Activated gamma-delta T cell treated with Interleukin-2 at 50 U/mL for 16 hours (primary cell): ENCODE measurements around the gene CCDC88B.

Source experiments
- DNase-seq: peaks from one replicate; pipeline ENCODE4 v3.0.0-alpha.2; 2020

Gene CCDC88B

DNA sequence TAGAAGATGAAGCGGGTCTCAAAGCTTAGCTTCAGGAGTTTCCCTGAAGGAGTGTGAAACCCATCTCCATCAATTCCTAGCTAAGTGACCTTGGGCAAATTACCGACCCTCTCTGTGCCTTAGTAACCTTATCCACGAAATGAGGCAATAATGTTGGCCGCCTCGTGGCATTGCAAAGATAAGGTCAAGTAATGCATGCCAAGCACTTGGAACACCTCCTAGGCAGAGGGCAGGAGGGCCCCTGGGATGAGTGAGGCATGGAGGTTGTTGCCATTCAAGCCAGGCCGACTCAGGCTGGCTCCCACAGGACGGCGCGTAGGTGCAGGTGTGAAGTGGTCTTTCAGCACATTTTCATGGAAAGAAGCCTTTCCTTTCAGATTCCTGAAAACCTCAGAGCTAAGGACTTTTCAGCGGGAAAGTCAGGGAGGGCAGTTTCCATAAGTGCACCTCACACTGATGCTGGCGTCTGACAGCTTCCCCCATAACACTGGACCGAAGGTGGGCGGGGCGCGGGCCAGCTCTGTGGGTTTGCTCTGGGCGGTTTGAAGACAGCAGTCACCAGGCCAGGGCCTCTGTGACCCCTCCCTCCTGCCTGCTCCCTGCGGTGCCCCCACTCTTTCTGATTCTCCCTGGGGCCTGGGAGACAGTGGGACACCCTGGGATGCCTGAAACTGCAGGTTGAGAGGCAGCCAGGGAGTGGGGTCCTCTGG lies 44.2 kb downstream of the CCDC88B start:
- DNase-seq = no peak

DNA sequence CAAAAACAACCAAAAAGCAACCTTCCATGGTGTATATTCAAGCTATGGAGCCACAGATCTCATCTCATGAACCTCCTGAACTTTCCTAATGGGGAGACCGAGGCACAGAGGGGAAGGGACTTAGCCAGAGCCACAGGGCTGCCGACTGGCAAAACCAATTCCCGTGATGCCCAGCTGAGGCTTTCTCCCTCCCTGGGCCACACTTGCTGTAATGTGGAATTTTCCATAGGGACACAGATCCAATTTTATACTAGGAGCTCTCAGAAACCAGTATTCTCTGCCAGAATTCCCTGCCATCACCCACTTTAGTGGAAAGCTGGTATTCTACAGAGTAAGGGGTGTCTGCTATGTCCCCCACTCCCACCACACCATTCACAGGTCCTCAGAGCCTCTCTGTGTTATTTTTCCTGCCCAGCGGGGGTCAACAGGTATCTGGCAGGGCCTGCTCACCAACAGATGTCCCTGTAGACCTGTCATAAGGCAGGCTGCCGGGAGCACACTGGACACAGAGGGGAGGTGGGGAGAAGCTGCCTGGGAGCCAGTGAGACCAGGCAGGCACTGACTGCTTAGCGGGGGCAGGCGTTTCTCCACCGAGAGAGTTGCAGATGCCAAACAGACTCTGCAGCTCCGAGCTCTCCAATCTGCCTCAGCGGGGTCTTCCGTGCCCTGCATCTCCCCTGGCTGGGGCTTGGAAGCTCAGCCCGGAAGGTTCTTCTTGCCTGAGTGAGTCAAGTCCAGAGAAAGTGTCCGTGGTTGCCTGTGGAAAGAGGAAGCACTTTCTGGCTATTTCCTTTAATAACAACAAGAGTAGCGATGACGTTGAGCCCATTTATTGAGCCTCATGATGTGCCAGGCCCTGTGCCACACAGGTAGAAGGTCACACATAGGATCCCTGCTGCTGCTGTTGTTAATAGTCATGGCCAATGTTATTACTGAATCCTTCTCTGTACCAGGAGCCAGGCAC lies 45.3 kb downstream of the CCDC88B start:
- DNase-seq = no peak

DNA sequence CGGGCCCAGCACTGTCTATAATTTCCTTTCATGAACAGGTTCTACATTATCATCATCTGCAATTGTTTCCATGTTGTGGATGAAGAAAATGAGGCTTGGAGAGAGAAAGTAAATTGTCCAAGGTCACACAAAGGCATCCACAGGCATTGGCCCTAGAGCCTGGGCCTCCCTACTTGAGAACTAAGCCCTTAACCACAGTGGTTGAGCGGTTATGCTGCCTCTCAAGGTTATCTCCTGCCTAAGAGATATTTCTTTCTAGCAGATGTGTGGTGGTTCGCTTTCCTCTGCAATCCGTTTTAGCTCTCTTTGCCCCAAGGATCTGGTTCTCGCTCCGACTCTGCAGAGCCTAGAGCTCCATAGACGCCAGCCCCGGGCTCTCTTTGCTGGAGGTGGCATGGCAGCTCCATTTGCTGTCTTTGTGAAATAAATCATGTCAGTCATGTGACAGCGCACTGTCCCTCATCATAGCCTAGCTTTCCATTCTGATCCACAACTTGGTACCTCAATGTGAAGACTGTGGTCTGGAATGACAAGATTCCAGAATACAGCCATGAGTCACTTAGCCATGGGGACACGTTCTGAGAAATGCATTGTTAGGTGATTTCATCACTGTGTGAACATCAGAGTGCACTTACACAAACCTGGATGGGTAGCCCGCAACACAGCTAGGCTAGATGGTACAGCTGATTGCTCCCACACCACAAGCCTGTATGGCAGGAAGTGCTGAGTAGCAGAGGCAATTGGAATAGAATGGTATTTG lies 46.1 kb downstream of the CCDC88B start:
- no peak for DNase-seq

DNA sequence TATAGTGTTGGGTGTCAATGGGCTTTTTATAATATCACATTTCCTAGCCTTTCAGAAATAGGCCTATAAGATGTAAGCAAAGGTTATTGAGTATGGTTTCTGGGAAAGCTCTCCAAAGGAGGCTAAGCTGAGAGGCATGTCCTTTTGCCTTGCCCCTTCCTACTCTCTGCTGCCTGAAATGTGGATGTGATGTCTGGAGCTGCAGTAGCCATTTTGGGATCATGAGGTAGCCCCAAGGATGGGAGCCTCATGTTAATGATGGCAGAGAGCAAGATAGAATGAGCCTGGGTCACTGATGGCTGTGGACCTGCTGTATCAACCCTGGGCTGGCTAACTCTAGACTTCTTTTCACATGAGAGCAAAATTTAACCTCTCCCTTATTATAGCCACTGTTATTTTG lies 47.9 kb downstream of the CCDC88B start:
- DNase-seq = no peak

DNA sequence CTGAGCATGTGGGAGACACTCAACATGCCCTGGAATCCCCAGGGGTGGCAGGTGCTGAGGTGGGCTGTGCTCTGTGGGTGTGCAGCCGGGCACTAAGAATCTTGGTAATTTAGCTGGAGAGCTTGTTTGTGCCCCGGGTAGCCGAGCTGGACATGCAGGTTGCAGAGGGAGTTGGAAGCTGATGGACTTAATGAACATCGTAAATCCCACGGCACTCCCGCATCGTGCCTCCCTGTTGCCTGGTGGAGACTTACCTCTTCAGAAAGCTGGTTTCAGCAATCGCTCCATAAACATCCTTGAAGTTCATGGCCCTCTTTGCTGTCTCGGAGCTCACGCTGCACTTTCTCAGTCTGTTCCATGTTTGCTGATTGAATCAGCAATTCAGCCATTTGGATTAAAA lies 48.9 kb downstream of the CCDC88B start:
- no peak for DNase-seq

DNA sequence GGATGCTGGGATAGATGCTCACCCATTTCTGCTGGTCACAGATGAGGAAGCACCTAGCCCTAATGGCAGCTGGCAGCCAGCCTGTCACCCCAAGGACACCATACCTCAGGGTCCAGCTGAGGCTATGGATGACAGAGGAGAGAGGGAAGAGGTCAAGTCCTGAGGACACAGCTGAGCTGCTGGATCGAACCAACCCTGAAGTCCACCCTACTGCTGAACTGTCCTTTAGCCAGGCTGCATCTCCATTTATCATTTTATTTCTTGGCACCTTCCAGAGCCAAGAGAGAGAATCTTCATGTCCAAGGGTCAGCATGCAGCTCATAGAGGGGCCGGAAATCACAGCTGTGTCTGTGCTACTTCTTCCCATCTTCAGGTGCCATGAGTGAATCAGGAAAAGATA lies 49.8 kb downstream of the CCDC88B start:
- DNase-seq = no peak

DNA sequence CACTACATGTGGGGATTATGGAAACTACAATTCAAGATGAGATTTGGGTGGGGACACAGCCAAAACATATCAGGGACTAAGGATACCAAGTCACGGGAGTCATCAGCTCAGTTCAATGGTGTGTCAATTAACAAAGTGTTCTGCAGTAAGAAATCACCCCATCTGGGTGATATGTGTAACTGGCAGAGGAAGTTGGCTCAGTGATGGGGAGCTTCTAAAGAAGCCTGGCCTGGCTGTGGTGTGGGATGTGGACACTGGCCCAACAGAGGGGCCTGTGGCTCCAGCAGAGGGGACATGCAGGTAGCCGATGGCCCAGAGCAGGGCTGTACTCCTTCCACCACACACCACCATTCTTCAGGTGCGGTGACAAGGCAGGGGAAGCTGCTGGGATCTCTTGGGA lies 50.6 kb downstream of the CCDC88B start:
- no peak for DNase-seq

DNA sequence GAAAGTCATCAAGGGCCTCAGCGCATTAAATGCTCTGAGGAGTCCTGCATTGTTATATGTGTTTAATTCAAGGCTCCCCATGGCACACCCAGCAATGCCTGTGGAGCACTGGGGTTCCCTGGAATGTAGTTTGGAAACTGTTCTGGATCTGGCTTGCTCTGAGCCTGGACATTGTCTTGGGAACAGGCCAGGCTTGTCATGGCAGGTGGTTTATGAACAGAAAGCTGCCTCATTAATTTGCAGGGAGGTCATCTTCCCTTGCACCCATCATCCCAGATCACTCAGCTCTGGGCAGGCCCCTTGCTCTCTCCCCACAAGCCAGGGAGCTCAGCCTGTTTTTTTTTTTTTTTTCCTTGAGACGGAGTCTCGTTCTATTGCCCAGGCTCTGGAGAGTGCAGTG lies 51.8 kb downstream of the CCDC88B start:
- no peak for DNase-seq

DNA sequence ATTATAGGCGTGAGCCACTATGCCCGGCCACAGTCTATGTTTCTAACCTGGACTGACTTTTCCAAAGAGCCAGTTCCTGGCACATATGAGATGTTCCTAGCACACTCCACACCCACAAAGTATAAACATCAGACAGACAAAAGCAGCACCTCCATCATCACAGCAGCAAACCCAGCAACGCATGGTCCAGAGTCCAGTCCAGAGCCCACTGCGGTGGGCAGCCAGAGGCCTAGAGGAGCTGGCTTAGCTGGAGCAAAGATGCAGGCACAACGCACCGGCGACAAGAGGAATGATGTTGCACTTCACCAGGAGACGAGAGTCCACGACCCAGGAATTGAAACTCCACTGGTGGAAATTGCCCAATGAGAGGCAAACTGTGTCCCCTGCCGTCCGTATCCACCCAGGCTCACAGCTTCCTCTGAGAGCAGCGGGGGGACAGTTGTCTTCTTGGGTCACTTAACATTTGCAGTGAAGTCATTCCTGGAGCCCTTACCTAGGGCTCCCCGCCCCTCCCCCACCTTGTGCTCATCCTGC lies 55.6 kb downstream of the CCDC88B start:
- no peak for DNase-seq

DNA sequence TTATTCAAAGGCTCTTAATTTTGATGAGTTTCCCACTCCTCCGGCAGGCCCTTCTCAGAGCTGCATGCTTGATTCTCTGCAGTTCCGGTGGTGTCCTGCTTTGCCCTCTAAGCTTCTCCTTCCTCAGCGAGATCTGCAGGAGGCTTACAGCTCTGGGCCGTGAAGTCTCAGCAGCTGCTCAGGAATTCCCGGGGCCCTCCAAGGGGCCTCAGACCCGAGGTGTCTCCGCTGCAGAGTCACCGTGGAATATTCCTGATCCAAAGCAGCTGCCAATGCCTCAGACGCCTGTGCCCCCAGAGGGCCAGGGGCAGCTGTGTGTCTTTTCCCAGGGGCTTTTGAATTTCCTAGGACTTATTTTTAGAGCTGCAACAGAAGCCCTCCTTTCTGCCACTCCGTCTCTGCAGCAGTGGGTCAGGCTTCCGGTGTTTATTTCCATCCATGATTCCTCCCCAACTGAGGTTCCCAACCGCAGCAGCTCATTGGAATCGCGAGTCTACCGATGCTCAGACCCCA lies 56.1 kb downstream of the CCDC88B start:
- DNase-seq = no peak

DNA sequence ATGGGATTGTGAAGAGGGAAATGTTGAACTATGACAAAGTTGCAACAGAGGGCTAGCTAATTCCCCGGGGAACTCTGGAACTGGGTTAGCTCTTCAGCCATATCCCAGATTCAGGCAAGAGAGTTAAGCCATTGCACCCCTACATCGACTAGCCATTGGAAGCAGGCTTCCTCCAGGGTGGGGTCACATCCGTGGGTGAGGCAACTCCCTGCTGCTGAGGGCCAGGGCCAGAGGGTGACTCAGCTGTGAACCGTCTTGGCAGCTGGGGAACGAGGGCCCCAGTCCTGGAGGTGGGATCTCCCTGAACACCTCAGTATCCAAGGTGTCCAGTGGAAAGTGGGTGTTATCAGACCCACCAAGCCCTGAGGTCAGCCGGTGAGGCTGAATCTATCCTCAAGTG lies 60.1 kb downstream of the CCDC88B start:
- no peak for DNase-seq

DNA sequence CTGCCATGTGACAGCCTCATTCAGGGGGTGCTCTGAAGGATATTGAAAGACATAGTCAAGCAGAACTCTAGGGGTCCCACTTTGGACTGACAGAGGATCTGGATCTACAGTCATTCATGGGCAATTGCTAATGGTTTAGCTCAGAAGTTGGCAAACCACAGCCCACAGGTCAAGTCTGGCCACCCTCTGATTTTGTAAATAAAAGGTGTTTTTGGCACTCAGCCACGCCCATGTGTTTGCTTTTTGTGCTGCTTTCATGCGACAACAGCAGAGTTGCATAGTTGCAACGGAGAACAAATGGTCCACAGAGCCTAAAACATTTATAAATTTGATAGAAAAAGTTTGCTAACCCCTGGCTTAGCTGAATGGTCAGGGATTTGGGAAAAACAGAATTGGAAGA lies 60.7 kb downstream of the CCDC88B start:
- DNase-seq = no peak

DNA sequence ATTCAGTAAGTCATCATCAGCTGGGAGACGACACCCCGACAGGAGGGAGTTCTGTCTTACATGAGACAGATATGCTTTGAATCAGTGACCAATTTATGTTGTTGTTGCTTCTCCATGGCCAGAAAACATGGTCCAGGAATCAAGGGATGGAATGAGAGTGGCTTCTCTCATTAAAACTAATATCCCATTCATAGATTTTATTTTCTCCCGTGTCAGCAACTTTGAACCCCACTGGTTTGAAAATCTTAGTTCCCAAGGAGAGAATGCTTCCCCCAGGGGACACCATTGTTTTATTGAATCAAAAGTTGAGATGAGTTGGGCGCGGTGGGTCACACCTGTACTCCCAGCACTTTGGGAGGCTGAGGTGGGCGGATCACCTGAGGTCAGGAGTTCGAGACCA lies 61.8 kb downstream of the CCDC88B start:
- DNase-seq = no peak

DNA sequence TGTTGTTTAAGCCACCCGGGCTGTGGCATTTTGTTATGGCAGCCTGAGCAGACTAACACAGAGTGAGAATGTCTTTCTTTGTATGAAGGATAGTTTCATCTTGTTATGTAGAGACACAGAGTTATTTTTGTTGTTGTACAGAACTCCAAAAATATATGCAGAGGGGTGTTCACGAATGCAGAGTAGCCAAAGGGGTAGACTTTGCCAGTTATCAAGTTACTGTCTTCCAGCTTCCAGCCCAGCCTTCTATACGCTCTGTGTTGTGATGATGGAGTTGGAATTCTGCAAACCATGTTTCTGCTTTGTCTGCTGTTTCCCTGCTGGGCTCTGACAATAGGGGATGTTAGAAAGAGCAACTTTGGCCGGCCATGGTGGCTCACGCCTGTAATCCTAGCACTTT lies 63.1 kb downstream of the CCDC88B start:
- no peak for DNase-seq

DNA sequence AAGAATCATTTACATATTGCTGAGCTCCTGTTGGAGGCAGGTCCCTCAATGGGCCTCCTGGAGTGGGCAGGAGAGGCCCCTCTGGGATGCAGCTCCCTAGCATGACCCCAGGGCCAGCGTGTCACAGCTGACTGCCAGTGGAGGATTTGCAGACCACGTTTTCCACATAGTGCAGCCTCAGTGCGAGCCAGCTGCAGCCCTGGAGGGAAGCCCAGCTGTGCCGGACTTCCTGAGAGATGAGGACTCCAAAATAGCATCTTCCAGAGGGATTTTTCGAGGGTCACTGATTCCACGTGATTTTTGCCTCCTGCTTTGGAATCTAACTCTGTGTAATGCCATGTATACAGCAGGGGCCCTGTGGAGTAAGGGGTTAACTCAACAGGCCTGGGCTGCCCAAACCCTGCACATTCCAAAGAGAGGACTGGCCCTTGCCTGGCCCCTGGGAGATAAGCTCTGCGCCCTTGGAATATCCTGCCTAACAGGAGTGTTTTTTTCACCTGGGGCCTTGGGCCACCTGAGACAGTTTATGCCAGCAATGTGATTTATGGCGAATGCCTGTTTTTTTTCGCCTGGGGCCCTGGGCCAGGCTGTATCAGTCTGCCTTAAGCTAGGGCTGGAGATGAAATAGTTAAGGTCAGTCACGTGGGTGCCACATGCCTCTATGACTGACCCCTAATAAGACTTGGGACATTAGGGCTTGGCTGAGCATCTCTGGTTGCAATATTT lies 66.4 kb downstream of the CCDC88B start:
- DNase-seq = no peak
